MCF 10A (cell line): ENCODE measurements around the gene INHBE. TPM values are rescaled to one million over a fixed set of nuclear protein-coding genes. Genes with fewer than 3 reads are reported as not detected.

Experiments used
- BruUV-seq: library from RNA; stranded (reverse); fragments of 400-500 nt; replicated peaks from 2 replicates; lab custom pipeline; 2021; lab: Mats Ljungman, UMichigan
- CTCF ChIA-PET: fragments of 300-600 bp; sonication (Branson Sonifier 250); formaldehyde crosslinking; extraction: SDS; loops from one replicate; lab custom pipeline; 2021; ENCODE audit warnings: antibody characterized with exemption, inconsistent platforms; lab: Yijun Ruan, JAX
- POLR2A ChIA-PET: fragments of 300-600, 350-650 bp; sonication (Branson Sonifier 250); formaldehyde crosslinking; extraction: SDS; loops from one replicate; lab custom pipeline; 2020; ENCODE audit warnings: antibody characterized with exemption, inconsistent platforms; lab: Yijun Ruan, JAX
- DNase-seq: peaks from one replicate; pipeline ENCODE4 v3.0.0-alpha.2; 2018; ENCODE audit not compliant: unreplicated experiment
- H3K27ac Mint-ChIP-seq: one replicate; pipeline ENCODE4 v1.8.0; 2022; ENCODE audit warnings: mild to moderate bottlenecking, low read depth, mixed read lengths; ENCODE audit not compliant: unreplicated experiment
- H3K27me3 Mint-ChIP-seq: one replicate; pipeline ENCODE4 v1.8.0; 2022; ENCODE audit warnings: mixed read lengths; ENCODE audit not compliant: insufficient read depth, unreplicated experiment
- H3K36me3 Mint-ChIP-seq: one replicate; pipeline ENCODE4 v1.8.0; 2022; ENCODE audit warnings: mild to moderate bottlenecking, moderate library complexity, mixed read lengths; ENCODE audit not compliant: insufficient read depth, unreplicated experiment
- H3K4me1 Mint-ChIP-seq: one replicate; pipeline ENCODE4 v1.8.0; 2022; ENCODE audit warnings: mixed read lengths; ENCODE audit not compliant: insufficient read depth, unreplicated experiment
- H3K4me3 Mint-ChIP-seq: one replicate; pipeline ENCODE4 v1.8.0; 2022; ENCODE audit warnings: mild to moderate bottlenecking, moderate library complexity, mixed read lengths; ENCODE audit not compliant: unreplicated experiment
- H3K9me3 Mint-ChIP-seq: one replicate; pipeline ENCODE4 v1.8.0; 2022; ENCODE audit warnings: mixed read lengths; ENCODE audit not compliant: unreplicated experiment
- CTCF ChIP-seq: fragments of 200-600 bp; IDR thresholded peaks from one replicate; pipeline ENCODE4 v1.8.0; 2022; ENCODE audit warnings: antibody characterized with exemption, mild to moderate bottlenecking; ENCODE audit not compliant: unreplicated experiment
- intact Hi-C: fragments of 100-400 bp; cut with micrococcal nuclease; formaldehyde crosslinking; loops from 2 replicates; pipeline ENCODE4 v1.14.1; 2022
- total RNA-seq: library from RNA; stranded (reverse); gene quantifications from 2 replicates; pipeline ENCODE4 v1.2.3, GENCODE V29; 2022

Gene INHBE
- total RNA-seq, 1 experiment from 2014 or later = 5.0 TPM

DNA sequence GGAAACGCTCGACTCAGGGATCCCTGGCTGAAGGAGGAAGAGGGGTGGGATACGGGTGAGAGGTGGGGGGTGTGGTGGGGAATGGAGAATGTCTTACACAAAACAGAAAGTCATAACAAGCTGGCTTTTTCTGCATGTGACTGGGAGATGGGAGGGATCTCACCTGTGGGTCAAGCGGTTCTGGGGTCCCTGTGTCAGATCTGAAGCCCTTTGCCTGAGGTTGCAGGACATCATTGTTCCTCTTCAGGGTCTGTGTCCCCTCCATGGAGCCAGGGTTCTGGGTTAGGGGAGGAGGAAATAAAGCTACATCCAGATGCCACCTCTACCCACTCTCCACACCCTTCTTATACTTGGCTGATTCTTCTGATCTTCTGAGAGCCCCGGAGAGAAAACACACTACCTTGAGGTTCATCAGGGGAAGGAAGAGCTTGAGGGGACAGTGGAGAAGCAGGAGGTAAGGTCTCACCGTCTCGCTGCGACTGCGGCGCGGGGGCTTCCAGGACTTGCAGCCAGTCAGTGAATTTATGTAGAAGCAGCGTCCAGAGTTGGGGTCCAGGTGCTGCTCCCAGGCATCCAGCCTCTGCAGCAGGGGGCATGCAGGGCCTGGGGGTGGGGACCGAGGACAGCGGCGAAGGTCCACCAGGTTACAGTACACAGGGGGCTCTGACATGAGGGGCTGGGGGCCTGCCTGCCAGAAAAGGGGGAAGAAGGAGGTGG lies 22.0 kb downstream of the INHBE start:
- BruUV-seq = no TSS peak
- Mint-ChIP-seq H3K27ac (no peak overlapping the region), H3K4me3 (no peak overlapping the region), H3K36me3 (no peaks in the 10 kb centered on the region), H3K9me3 (no peaks in the 10 kb centered on the region), H3K4me1 (peaks cover 7% of the 10 kb centered on the region), H3K27me3 (peaks cover 89% of the 10 kb centered on the region)
- DNase-seq = no peak
- CTCF ChIA-PET = interaction anchor here (1.0 kb wide), 1 partner anchor 10 kb away, joined by 4 read pairs; no protein-coding TSS in a partner anchor
- POLR2A ChIA-PET = no interaction called here
- intact Hi-C loops = no loop called here
- no peak for TF ChIP-seq CTCF

GRCh38 chr12:57477710-57478681 lies 22.9 kb downstream of the INHBE start:
- DNase-seq = peak; percentile 40
- POLR2A ChIA-PET = no interaction called here
- Mint-ChIP-seq H3K4me1 (peaks cover 7% of the 10 kb centered on the region), H3K27me3 (peaks cover 83% of the 10 kb centered on the region), H3K9me3 (no peaks in the 10 kb centered on the region), H3K36me3 (no peaks in the 10 kb centered on the region), H3K27ac (no peak overlapping the region), H3K4me3 (no peak overlapping the region)
- BruUV-seq = no TSS peak
- intact Hi-C loops = no loop called here
- TF ChIP-seq CTCF = no peak
- CTCF ChIA-PET = interaction anchor here (0.8 to 1.0 kb wide), 2 partner anchors 9 to 15 kb away, joined by 3 to 4 read pairs; no protein-coding TSS in a partner anchor

DNA sequence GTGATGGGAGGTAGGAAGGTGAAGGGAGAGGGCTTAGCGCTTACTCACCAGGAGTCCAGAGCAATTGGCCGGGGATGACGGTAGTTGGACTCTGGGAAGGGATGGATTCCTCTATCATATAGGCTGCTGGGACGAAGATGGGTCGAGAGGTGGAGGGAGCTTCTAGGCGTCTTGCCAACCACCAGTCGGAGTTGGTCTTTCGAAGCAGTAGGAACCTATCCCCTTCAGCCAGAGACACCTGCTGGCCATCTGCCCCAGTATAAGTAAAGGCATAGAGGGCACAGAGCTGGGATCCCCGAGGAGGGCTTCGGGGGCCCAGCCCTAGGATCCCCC lies 23.9 kb downstream of the INHBE start:
- H3K4me1 Mint-ChIP-seq = peaks cover 13% of the 10 kb centered on the region
- H3K9me3 Mint-ChIP-seq = no peaks in the 10 kb centered on the region
- intact Hi-C loops = no loop called here
- no peak for TF ChIP-seq CTCF
- no peaks in the 10 kb centered on the region for H3K36me3 Mint-ChIP-seq
- peaks cover 81% of the 10 kb centered on the region for H3K27me3 Mint-ChIP-seq
- H3K27ac Mint-ChIP-seq = no peak overlapping the region
- ChIA-PET CTCF (interaction anchor here (0.8 to 2.4 kb wide), 2 partner anchors 16 to 24 kb away, joined by 3 to 10 read pairs; partner anchors contain the start of gene INHBE), POLR2A (no interaction called here)
- BruUV-seq = no TSS peak
- H3K4me3 Mint-ChIP-seq = no peak overlapping the region
- DNase-seq = no peak
